ENCODE measurements around the gene PM20D2.
A peak's percentile ranks its signal among the peaks of the same experiment; 100 is the strongest.

The PM20D2 gene

GRCh38 chr6:89144354-89144906 is 1.4 kb upstream of the PM20D2 start:
- DNase-seq (ENCODE audit: low read depth), result peak; percentile 61
- no peak overlapping the region for H3K4me3 ChIP-seq (ENCODE audit: low read depth, low read length)
- no peak for TF ChIP-seq CTCF (IDR thresholded peaks at IDR 0.05; ENCODE audit: insufficient read depth, low read depth, low read length, missing control alignments)

DNA sequence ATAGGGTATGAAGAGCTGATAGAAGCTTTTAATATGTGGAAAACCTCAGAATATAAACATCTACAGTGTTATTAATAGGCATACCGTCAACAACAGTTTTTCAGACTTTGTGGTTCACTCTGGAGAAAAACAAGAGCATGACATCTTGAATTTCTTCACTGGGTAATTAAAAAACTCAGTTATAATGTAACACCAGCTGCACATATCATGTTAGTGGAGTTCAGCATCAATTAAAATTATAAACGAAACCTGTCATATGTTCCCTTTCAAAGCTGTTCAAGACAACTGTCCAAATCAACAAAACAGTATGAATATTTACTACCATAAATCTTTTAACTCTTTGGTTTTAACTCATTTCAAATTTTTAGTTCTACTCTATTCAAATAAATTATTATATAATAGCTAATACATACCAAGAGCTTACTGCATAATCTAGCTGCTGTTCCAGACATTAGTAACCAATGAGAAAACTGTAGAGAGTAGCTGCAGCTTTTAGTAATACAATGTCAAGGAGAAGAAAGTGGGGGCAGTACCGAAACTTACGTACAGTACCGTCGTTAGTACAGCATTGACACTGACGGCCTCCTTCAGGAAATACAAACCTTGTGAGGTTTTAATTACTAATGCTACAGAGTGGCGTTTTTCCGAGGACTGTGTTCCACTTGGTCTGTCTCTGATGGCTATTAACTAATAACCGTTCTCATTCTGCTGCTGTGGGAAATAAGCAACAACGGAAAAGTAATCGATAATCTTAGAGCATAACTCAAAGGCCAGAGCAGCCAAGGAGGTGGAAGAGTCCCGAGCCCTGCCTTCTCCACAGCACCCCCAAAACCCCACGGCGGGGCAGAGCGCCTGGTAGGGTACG is 532 bp upstream of the PM20D2 start:
- H3K4me3 ChIP-seq (ENCODE audit: low read depth, low read length), result peak overlapping the region; percentile 89
- no peak for TF ChIP-seq CTCF (IDR thresholded peaks at IDR 0.05; ENCODE audit: insufficient read depth, low read depth, low read length, missing control alignments)
- peak; percentile 80 for DNase-seq (ENCODE audit: low read depth)

DNA sequence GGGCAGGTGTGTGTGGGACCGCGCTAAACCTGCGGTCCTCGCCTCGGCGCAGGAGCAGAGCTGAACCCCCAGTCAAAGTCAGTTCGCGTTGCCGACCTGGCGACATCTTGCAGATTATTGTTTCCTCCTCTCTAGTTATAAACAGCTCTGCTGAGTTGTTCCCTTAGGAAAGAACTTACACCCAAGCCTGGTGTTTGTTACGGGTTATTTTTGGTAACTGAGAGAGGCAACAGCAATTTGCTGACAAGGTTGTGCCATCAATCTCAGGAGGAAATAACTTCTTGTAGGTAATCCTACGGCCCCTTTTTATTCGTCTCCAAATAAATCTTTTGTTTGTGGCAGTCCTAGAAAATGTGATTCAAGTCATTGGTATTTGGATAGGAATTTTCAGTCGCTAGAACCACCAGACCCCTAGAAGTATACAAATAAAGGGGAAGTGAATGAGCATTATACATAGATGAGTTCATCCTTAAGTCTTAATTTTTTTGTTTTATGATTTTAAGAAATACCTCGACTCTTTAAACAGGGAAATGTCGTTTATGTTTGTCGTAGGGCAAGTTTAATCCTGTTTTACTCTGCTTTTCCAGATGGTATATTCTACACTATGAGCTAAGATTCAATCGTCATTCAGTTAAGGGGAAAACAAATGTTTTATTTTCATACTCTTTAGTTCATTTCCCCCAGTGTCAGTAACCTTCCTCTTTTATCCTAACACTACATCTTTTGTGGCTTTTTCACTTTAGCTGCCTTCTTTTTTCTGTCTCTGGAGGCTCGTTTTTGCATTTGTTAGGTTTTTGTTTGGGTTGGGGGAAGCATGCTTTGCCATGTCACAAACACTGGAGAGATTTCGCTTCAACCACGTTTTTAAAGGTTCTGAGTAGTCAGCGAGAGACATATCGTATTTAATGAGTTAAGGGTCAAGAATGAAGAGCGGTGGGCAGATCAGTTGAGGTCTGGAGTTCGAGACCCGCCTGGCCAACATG is 1.2 kb downstream of the PM20D2 start:
- peak; percentile 45 for DNase-seq (ENCODE audit: low read depth)
- peak overlapping the region; percentile 89 for H3K4me3 ChIP-seq (ENCODE audit: low read depth, low read length)
- no peak for TF ChIP-seq CTCF (IDR thresholded peaks at IDR 0.05; ENCODE audit: insufficient read depth, low read depth, low read length, missing control alignments)

GRCh38 chr6:89148016-89148750 is 2.3 kb downstream of the PM20D2 start:
- no peak for DNase-seq (ENCODE audit: low read depth)
- no peak for TF ChIP-seq CTCF (IDR thresholded peaks at IDR 0.05; ENCODE audit: insufficient read depth, low read depth, low read length, missing control alignments)
- no peak overlapping the region for H3K4me3 ChIP-seq (ENCODE audit: low read depth, low read length)

DNA sequence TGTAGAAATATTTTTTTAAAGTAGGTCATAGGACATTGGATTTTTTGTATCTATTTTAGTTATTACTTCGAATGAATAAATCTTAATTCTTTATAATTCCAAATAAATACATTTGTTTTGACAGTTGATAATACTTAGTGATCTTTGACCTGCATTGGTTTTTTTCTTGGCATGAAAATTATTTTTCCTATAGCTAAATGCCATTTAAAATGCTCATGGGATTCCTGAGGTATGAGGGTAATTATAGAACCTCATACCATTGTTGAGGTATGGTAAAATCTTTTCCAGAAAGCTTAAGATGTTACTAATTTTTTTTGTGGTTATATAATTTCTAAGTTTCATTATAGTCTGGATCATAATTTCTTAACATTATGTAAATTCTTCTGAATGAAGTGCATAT is 8.3 kb downstream of the PM20D2 start:
- no peak for TF ChIP-seq CTCF (IDR thresholded peaks at IDR 0.05; ENCODE audit: insufficient read depth, low read depth, low read length, missing control alignments)
- DNase-seq (ENCODE audit: low read depth), result no peak
- no peak overlapping the region for H3K4me3 ChIP-seq (ENCODE audit: low read depth, low read length)
